Measurements from ENCODE around the gene OS9.

Gene OS9

GRCh38 chr12:57754411-57755193 is 60.7 kb downstream of the OS9 start, which contains the start of gene MARCHF9:
Gene MARCHF9, plus strand, starts transcription at chr12:57755103. Its CDS starts 426 bp downstream, at chr12:57755529.
- no peak for DNase-seq

GRCh38 chr12:57755194-57755453 is 61.2 kb downstream of the OS9 start:
- DNase-seq: no peak

DNA sequence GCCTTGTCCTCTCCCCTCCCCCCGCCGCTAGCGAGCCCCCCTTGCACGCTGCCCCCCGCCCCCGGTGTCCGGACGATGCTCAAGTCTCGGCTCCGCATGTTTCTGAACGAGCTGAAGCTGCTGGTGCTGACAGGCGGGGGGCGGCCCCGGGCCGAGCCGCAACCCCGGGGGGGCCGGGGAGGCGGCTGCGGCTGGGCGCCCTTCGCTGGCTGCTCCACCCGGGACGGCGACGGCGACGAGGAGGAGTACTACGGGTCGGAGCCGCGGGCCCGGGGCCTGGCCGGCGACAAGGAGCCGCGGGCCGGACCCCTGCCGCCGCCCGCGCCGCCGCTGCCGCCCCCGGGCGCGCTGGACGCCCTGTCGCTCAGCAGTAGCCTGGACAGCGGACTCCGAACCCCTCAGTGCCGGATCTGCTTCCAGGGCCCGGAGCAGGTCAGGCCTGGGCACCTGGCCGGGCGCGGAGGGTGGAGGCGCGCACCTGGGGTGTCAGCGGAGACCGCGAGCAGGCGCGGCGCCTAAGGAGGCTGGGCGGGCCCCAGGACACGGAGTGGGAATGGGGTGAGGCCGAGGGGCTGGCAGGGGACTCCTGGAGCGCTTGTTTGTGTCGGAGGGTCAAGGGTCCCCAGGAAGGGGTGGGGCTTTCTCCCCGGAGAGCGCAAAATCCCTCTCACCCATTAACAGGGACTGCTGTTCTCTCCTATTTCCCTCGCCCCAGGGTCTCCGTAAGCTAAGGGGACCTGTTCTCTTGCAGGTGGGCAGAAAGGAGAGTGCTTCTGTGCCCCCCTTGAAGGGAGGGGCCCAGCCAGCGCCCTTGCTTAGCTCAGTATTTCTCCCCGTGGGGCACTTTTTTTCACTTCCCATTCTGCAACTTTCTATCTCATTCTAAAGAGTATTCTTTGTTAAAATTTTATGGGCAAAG is 61.8 kb downstream of the OS9 start:
- DNase-seq: no peak

DNA sequence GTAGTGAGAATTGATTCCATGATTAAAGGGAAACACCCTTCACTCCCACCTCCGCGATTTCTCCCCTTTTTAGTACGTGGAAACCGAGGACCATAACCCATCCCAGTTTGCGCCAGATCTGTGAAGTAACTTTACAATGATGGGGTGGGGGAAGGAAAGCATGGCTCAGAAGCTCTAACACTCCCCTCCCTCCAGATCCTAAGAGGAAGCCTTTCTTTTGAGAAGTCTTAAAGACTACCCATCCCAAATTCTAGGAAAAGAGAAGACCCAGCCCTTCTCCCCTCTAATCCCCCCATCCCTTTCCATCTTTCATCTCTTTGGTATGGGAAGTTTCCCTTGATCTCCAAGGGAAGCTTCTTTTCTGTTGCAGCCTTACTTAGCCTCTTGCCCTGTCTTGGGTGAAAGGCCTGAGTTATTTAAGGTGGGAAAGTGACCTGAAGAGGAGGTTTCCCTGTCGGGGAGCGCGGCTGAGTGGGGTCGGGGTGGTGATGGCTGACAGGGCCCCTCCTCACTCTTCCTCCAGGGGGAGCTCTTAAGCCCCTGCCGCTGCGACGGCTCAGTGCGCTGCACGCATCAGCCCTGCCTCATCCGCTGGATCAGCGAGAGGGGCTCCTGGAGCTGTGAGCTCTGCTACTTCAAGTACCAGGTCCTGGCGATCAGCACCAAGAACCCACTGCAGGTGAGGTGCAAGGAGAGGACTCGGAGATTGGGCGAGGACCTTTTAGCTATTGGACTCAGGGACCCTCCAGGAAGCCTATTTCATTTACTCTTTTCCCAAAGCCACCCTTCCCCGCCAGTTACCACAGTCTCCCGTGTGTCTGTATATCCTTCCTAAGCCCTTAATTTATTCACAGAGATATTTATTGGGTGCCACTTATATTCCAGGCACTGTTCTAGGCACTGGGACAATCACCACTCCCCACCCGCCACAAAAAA is 62.7 kb downstream of the OS9 start:
- DNase-seq: peak; percentile 44 to 74

DNA sequence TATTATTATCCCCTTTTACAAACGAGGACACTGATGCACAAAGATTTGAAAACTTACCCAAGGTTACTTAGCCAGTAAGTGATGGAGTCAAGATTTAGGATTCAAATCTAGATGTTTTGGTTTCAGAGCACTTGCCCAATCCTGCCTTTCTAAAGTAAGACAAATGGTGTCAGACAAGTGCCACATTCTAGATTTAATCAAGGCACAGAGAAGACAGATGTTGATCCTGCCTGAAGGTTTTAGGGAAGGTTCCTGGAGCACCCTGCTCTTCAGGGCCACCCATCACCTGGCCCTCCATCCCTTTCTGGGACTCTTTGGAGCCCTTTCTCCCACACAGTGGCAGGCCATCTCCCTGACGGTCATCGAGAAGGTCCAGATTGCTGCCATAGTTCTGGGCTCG is 63.8 kb downstream of the OS9 start:
- DNase-seq: no peak

- DNase-seq: no peak
These were observed 64.8 kb downstream of the OS9 start for GRCh38 chr12:57758552-57759359.

DNA sequence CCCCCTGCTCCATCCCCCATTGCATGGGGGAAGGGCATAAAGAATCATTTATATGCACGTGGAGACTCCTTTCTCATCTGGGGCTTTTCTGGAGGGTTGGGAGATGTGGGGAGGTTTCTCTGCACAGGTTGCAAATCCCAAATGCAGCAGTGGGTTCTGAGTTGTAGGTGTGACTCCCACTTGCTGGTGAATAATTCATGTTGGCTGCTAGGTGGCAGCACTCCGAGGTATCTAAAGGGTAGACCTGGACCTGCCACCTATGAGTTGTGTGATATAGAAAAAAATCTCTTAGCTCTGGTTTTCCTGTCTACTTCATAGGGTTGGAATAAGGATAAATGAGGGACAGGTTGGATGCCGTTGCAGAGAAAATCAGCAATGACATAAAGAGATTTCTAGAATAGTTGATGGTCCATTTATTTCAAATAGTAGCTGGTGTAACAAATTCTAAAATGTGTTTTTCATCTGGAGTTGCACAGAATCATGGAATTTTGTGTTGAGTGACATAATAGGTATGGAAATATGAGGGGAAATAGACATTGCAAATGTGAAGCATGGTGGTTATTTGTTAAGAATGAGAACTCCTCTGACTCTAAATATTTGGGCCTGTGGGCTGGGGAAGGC is 65.5 kb downstream of the OS9 start:
- no peak for DNase-seq

GRCh38 chr12:57760347-57760982 is 66.5 kb downstream of the OS9 start:
- no peak for DNase-seq

DNA sequence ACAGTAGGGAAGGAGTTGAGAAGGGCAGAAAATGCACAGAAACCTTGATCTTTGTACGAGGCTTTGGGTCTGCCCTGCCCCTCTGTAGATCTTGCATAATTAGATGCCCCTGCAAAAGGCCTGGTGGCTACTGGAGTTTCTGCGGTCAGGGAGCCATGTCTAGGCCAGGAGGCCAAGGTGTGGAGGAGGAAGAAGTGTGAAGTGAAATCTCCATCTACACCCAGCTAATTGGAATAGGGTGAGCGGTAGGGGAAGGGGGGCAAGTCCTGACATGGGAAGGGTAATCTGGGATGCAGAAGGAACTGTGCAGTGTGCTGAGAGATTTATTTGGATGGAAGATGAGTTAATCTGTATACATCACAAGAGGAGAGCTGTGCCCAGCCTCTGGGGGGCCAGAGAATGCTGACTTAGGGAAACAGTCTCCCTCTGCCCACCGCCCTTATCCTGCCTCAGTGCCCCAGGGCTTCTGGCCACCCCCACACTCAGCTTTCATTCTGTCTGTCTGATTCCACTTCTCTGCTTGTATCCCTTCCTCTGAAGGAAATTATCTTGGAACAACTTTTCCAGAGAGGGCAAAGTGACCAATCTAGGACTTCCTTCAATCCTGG is 67.6 kb downstream of the OS9 start:
- no peak for DNase-seq

DNA sequence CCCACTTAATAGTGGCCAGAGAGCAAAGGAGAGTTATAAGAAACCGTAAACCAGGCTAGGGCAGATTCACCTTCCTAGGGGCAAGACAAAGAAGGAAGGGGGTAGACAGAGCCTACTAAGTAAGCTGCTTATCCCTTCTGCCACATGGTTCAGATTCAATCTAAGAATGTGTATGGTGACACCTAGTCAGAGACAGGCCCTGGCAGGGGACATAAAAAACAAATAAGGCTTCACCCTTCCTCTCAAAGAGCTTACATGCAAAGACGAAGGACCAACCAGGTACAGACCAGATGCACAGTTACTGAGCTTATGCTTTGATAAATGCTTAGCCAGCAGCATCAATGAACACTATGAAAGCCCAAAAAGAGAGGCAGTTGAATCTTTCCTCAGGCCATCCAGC is 68.5 kb downstream of the OS9 start:
- no peak for DNase-seq

GRCh38 chr12:57763881-57764661 is 70.1 kb downstream of the OS9 start:
- DNase-seq: no peak

- DNase-seq: no peak
These were observed 70.7 kb downstream of the OS9 start for GRCh38 chr12:57764662-57765002.

- DNase-seq: peak; percentile 45 to 49
These were observed 71.2 kb downstream of the OS9 start for GRCh38 chr12:57765003-57765697.

DNA sequence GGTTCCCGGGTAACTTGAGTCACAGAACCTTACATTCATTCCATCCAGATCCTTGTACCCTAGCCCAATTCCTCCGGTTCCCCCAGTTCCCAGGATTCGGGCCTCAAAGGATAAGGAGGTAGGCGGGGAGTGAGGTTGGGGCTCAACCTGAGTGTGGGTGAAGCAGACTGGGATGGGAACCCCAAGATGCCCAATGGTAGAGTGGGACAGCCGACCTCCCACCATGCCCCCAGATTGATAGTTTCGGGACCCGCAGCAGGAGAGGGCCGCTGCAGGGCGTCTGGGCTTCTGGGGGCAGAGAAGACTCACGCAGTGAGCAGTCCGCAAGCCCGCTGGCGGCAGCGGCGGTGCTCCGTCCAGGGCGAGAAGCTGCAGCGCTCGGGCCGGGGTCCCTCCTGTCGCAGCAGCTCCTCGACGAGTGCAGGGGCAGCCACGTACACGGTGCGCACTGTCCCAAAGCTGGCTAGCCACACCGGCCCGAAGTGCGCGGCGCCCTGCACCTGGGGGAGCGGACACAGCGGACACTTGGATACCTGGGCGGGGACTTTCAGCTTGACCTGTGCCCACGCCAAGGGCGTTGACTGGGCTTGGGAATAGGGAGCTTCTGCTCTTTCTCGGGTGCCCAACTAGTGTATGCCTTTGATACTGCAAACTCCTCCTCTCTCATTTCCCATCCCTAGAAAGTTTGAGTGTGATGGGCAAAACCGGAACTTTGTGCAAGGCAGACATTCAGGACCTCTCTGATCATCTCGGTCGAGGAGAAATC is 71.9 kb downstream of the OS9 start:
- DNase-seq: peak; percentile 31 to 48

- DNase-seq: peak in 1 of 2 donors; percentile 80
These were observed 72.8 kb downstream of the OS9 start, which contains the start of gene CYP27B1 for GRCh38 chr12:57766464-57767304. Gene CYP27B1, minus strand, starts transcription at chr12:57767078. Its CDS starts 37 bp downstream, at chr12:57767041.

DNA sequence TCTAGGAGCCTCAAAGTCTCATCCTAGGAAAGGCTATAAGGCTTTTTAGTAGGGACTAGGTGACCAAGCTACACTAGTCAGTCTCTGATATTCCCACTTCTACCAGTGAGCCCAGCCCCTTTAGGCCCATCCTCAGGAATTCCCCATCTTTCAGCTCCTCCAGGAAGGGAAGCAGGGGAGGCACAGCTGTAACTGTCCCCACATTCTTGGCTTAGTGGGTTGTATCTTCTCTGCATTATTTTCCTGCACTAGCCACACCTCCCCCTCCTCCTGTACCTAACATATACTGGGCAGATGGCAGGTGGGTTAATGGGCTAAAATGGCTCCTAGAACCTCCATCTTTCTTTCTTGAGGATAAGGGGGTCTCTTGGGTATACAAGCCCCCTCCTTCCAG is 73.4 kb downstream of the OS9 start:
- DNase-seq: peak in 1 of 2 donors; percentile 49

DNA sequence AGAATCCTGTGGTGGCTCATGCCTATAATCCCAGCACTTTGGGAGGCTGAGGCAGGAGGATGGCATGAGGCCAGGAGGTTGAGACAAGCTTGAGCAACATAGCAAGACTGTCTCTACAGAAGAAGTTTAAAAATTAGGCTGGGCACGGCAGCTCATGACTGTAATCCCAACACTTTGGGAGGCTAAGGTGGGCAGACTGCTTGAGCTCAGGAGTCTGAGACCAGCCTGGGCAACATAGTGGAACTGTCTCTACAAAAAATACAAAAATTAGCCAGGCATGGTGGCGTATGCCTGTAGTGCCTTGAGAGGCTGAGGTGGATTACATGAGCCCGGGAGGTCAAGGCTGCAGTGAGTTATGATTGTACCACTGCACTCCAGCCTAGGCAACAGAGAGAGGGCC is 73.9 kb downstream of the OS9 start:
- no peak for DNase-seq
